Ishikawa (cell line): Measurements from ENCODE around the gene ZNF774.

Experiments
- CEBPB ChIP-seq: IDR thresholded peaks from 2 replicates; pipeline ENCODE4 v1.6.1; 2012
- CREB1 ChIP-seq: IDR thresholded peaks from 2 replicates; pipeline ENCODE4 v1.6.1; 2012; ENCODE audit warnings: low read depth
- EGR1 ChIP-seq: IDR thresholded peaks from 2 replicates; pipeline ENCODE4 v1.6.1; 2012
- EP300 ChIP-seq: IDR thresholded peaks from 2 replicates; pipeline ENCODE4 v1.6.1; 2012; ENCODE audit warnings: borderline replicate concordance
- FOXM1 ChIP-seq: IDR thresholded peaks from 2 replicates; pipeline ENCODE4 v1.6.1; 2012; ENCODE audit warnings: low read depth, borderline replicate concordance
- NFIC ChIP-seq: IDR thresholded peaks from 2 replicates; pipeline ENCODE4 v1.6.1; 2012
- RAD21 ChIP-seq: IDR thresholded peaks from 2 replicates; pipeline ENCODE4 v1.6.1; 2012; ENCODE audit warnings: low read depth
- REST ChIP-seq: IDR thresholded peaks from 2 replicates; pipeline ENCODE4 v1.6.1; 2012; ENCODE audit warnings: low read depth, mild to moderate bottlenecking
- TAF1 ChIP-seq: IDR thresholded peaks from 2 replicates; pipeline ENCODE4 v1.6.1; 2012; ENCODE audit warnings: low read depth, mild to moderate bottlenecking
- TCF12 ChIP-seq: IDR thresholded peaks from 2 replicates; pipeline ENCODE4 v1.6.1; 2012; ENCODE audit warnings: low read depth
- TEAD4 ChIP-seq: IDR thresholded peaks from 2 replicates; pipeline ENCODE4 v1.6.1; 2012
- USF1 ChIP-seq: IDR thresholded peaks from 2 replicates; pipeline ENCODE4 v1.6.1; 2012
- YY1 ChIP-seq: IDR thresholded peaks from 2 replicates; pipeline ENCODE4 v1.6.1; 2012; ENCODE audit warnings: low read depth
- ZBTB7A ChIP-seq: IDR thresholded peaks from 2 replicates; pipeline ENCODE4 v1.6.1; 2012; ENCODE audit warnings: low read depth
- TF ChIP-seq, protein P1 (sequence below): IDR thresholded peaks from 2 replicates; pipeline ENCODE4 v1.6.1; 2012

ZNF774 gene

GRCh38 chr15:90326441-90326840, 25.6 kb upstream of the ZNF774 start:
- TF ChIP-seq NFIC, result no peak
- no peak for TF ChIP-seq YY1
- TF ChIP-seq TCF12, result no peak
- no peak for TF ChIP-seq CREB1
- no peak for TF ChIP-seq USF1
- TF ChIP-seq, protein P1, sequence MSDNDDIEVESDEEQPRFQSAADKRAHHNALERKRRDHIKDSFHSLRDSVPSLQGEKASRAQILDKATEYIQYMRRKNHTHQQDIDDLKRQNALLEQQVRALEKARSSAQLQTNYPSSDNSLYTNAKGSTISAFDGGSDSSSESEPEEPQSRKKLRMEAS, result no peak
- TF ChIP-seq FOXM1, result no peak
- TF ChIP-seq TAF1, result no peak
- TF ChIP-seq TEAD4, result no peak
- no peak for TF ChIP-seq REST
- no peak for TF ChIP-seq RAD21
- no peak for TF ChIP-seq EGR1
- TF ChIP-seq EP300, result no peak
- TF ChIP-seq ZBTB7A, result no peak
- no peak for TF ChIP-seq CEBPB

DNA sequence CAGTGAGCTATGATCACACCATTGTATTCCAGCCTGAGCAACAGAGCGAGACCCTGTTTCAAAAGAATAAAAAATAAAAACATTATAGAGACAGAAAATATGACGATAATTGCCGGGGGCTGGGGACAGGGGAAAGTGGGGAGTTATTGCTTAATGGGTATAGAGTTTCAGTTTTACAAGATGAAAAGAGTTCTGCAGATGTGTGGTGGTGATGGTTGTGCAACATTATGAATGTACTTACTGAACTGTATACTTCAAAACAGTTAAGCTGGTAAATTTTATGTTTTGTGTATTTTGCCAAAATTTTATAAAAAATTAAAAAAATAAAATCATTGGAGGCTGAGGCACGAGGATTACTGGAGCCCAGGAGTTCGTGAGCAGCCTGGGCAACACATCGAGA, 24.8 kb upstream of the ZNF774 start:
- no peak for TF ChIP-seq CEBPB

DNA sequence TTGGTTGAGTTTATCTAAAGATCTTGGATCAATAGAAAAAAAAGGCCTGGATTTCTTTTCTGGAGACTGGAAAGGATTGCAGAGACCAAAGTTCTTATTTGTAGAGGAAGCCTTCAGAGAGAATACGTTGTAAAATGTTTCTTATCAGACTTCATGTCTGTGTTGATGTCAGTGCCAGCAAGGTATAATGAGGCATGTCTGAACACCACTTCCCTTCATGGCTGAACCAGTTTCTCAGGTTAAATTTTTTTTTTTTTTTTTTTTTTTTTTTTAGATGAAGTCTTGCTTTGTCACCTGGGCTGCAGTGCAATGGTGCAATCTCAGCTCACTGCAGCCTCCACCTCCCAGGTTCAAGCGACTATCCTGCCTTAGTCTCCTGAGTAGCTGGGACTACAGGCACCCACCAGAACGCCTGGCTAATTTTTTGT, 17.8 kb upstream of the ZNF774 start:
- no peak for TF ChIP-seq NFIC
- no peak for TF ChIP-seq YY1
- peak; percentile 37; the same call in 1 of the 2 replicates for TF ChIP-seq CEBPB
- no peak for TF ChIP-seq EGR1
- no peak for TF ChIP-seq ZBTB7A
- TF ChIP-seq, protein P1, result no peak
- no peak for TF ChIP-seq TAF1
- no peak for TF ChIP-seq TCF12

DNA sequence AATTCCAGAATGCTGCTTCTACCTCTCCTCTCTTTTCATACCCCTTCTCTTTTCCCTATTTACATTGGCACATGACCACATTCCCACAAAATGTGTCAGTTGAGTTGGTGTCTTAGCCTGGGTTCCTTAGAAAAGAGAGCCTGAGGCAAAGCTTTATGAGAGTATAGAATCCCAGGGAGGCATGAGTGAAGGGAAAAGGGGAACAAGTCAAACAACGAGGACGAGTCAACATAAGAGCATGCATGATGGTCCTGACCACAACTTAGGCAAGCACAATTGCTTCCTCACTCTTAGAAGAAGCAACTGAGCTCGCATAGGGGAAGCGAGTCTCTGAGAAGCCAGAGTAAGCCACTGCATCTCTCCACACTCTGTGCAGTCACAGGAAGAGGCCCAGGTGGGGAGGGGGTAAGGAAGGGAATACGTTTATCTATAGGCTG, 15.4 kb upstream of the ZNF774 start:
- TF ChIP-seq, protein P1, result no peak
- TF ChIP-seq TCF12 (no peak), NFIC (no peak), EP300 (no peak), USF1 (no peak), YY1 (no peak), REST (no peak), TAF1 (no peak), EGR1 (no peak), CEBPB (no peak), FOXM1 (no peak), ZBTB7A (no peak), RAD21 (no peak), CREB1 (no peak), TEAD4 (no peak)

DNA sequence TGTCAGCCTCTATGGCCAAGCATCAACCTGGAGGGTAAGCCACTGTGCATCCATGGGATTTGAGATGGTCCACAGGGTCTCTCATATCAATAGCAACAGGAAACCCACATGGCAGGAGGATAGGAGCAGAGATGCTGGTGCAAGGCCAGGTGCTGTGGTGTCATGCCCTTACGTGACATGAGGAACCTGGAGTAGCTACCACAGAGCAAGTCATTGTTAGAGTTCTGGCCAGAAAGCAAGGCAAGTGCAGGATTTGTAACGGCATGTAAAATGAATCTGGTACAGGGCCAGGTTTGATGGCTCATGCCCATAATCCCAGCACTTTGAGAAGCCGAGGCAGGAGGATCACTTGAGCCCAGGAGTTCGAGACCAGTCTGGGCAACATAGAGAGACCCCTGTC, 14.8 kb upstream of the ZNF774 start:
- TF ChIP-seq, protein P1, result no peak
- TF ChIP-seq EGR1 (no peak), REST (no peak), CREB1 (no peak), FOXM1 (no peak), ZBTB7A (no peak), EP300 (no peak), NFIC (no peak), CEBPB (no peak), YY1 (no peak), TAF1 (no peak), RAD21 (no peak)
